ENCODE measurements around the gene SEMA4G. TPM values are rescaled to one million over a fixed set of nuclear protein-coding genes. Genes with fewer than 3 reads are reported as not detected.
"Not testable (repeated sequence)": the region's sequence is repeated elsewhere in the genome, so short reads cannot be mapped to it uniquely, and the experiment has no call there.

Gene SEMA4G
- total RNA-seq, 1 donor from 2014 or later = 0.45 TPM

- intact Hi-C loops (cut with micrococcal nuclease) = loop anchor here (2.0 kb wide), 1 partner anchor 16 kb away; the partner anchor contains the start of genes MRPL43 and TWNK
These were observed 1.9 kb downstream of the SEMA4G start for GRCh38 chr10:100970914-100971811.

GRCh38 chr10:100972115-100972903 is 3.0 kb downstream of the SEMA4G start:
- intact Hi-C loops (cut with micrococcal nuclease) = no loop called here

- intact Hi-C loops (cut with micrococcal nuclease) = no loop called here
These were observed 3.7 kb downstream of the SEMA4G start for GRCh38 chr10:100972904-100973535.

GRCh38 chr10:100975397-100975796 is 6.1 kb downstream of the SEMA4G start:
- intact Hi-C loops (cut with micrococcal nuclease) = not testable (repeated sequence)

GRCh38 chr10:100976906-100977305 is 7.6 kb downstream of the SEMA4G start:
- intact Hi-C loops (cut with micrococcal nuclease) = no loop called here

GRCh38 chr10:100977436-100977835 is 8.1 kb downstream of the SEMA4G start:
- intact Hi-C loops (cut with micrococcal nuclease) = no loop called here

GRCh38 chr10:100978121-100978900 is 9.0 kb downstream of the SEMA4G start:
- intact Hi-C loops (cut with micrococcal nuclease) = no loop called here

GRCh38 chr10:100978901-100979195 is 9.5 kb downstream of the SEMA4G start:
- intact Hi-C loops (cut with micrococcal nuclease) = no loop called here

- intact Hi-C loops (cut with micrococcal nuclease) = no loop called here
These were observed 10.5 kb downstream of the SEMA4G start for GRCh38 chr10:100979791-100980272.

GRCh38 chr10:100980311-100980710 is 11.0 kb downstream of the SEMA4G start:
- intact Hi-C loops (cut with micrococcal nuclease) = no loop called here

- intact Hi-C loops (cut with micrococcal nuclease) = no loop called here
These were observed 11.4 kb downstream of the SEMA4G start for GRCh38 chr10:100980711-100981110.

- intact Hi-C loops (cut with micrococcal nuclease) = no loop called here
These were observed 12.0 kb downstream of the SEMA4G start for GRCh38 chr10:100981178-100981772.

- intact Hi-C loops (cut with micrococcal nuclease) = no loop called here
These were observed 13.9 kb downstream of the SEMA4G start for GRCh38 chr10:100982916-100983830.

GRCh38 chr10:100983868-100984671 is 14.8 kb downstream of the SEMA4G start:
- intact Hi-C loops (cut with micrococcal nuclease) = no loop called here

GRCh38 chr10:100984672-100985177 is 15.4 kb downstream of the SEMA4G start:
- intact Hi-C loops (cut with micrococcal nuclease) = no loop called here

GRCh38 chr10:100985336-100985735 is 16.0 kb downstream of the SEMA4G start:
- intact Hi-C loops (cut with micrococcal nuclease) = no loop called here

GRCh38 chr10:100986623-100986951 is 17.3 kb downstream of the SEMA4G start:
- intact Hi-C loops (cut with micrococcal nuclease) = loop anchor here (2.0 kb wide), 2 partner anchors 16 to 74 kb away; partner anchors contain the start of gene SLF2

- intact Hi-C loops (cut with micrococcal nuclease) = loop anchor here (1.0 to 2.0 kb wide), 3 partner anchors 16 to 452 kb away; partner anchors contain the start of genes HIF1AN and SLF2
These were observed 17.8 kb downstream of the SEMA4G start, which contains the start of the genes MRPL43 and TWNK for GRCh38 chr10:100986952-100987684. MRPL43 (minus strand) TSS chr10:100987497; CDS start chr10:100987443, 54 bp downstream. TWNK (plus strand) TSS chr10:100987543; CDS start chr10:100988211, 668 bp downstream.
